Breast epithelium (tissue), 4 donors: ENCODE measurements around the gene TPD52L1. TPM values are rescaled to one million over a fixed set of nuclear protein-coding genes. Genes with fewer than 3 reads are reported as not detected.

Experiments used
- DNase-seq, 2 donors: peaks; one replicate each; pipeline ENCODE4 v3.0.0-alpha.2; 2019; ENCODE audit warnings: low spot score in 2 of 2
- H3K27ac ChIP-seq, 2 donors: fragments of 200-600 bp; sonication (generic) in 1 of 2; one replicate each; pipeline ENCODE4 v1.5.1; 2016 to 2019; ENCODE audit warnings: mild to moderate bottlenecking in 1 of 2
- H3K27me3 ChIP-seq, 2 donors: fragments of 200-600 bp; sonication (generic) in 1 of 2; one replicate each; pipeline versions ENCODE4 v1.5.1 to v1.6.0; 2017 to 2019; ENCODE audit warnings: control low read depth in 1 of 2, mild to moderate bottlenecking in 1 of 2
- H3K36me3 ChIP-seq: fragments of 200-600 bp; one replicate; pipeline ENCODE4 v1.5.1; 2019
- H3K4me1 ChIP-seq, 2 donors: fragments of 200-600 bp; sonication (generic); one replicate each; pipeline ENCODE4 v1.5.1; 2016 to 2019; ENCODE audit warnings: control low read depth in 1 of 2
- H3K4me3 ChIP-seq, 3 donors: fragments of 200-600 bp; sonication (generic); 1 replicate in 2 of 3; 2 replicates in 1 of 3; pipeline ENCODE4 v1.5.1; 2016 to 2019; ENCODE audit warnings: mild to moderate bottlenecking in 3 of 3, moderate library complexity in 2 of 3
- H3K9me3 ChIP-seq, 2 donors: fragments of 200-600 bp; sonication (generic) in 1 of 2; one replicate each; pipeline ENCODE4 v1.5.1; 2016 to 2019; ENCODE audit warnings: control low read depth in 1 of 2
- POLR2A ChIP-seq: fragments of 450-650 bp; IDR thresholded peaks from one replicate; pipeline ENCODE4 v1.6.1; 2016; ENCODE audit warnings: antibody characterized with exemption, mild to moderate bottlenecking, moderate library complexity
- POLR2AphosphoS5 ChIP-seq, 3 donors: sonication (generic); formaldehyde crosslinking; IDR thresholded peaks; one replicate each; pipeline ENCODE4 v1.6.1; 2017; ENCODE audit warnings: antibody characterized with exemption in 3 of 3
- intact Hi-C: fragments of 100-400 bp; cut with DNase I; formaldehyde crosslinking; loops from one replicate; pipeline ENCODE4 v1.15.1; 2023; ENCODE audit warnings: low total_unique reads
- total RNA-seq, 3 donors: library from RNA; depleted of rRNA; stranded (reverse); fragments of >200 nt; gene quantifications; one replicate each; pipeline ENCODE4 v1.1.0, GENCODE V29; 2016
- TF ChIP-seq, protein P1 (sequence below), 3 donors: fragments of 450-650 bp; IDR thresholded peaks; one replicate each; pipeline ENCODE4 v1.5.1; 2016 to 2017; ENCODE audit warnings: antibody characterized with exemption in 3 of 3, mild to moderate bottlenecking in 3 of 3, moderate library complexity in 3 of 3

TPD52L1 gene, protein sequence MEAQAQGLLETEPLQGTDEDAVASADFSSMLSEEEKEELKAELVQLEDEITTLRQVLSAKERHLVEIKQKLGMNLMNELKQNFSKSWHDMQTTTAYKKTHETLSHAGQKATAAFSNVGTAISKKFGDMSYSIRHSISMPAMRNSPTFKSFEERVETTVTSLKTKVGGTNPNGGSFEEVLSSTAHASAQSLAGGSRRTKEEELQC
- 100 to 1,000 TPM in 1 of 3 donors, 10 to 100 TPM in 2; 27.2 to 266 (median 81.3) TPM for total RNA-seq

DNA sequence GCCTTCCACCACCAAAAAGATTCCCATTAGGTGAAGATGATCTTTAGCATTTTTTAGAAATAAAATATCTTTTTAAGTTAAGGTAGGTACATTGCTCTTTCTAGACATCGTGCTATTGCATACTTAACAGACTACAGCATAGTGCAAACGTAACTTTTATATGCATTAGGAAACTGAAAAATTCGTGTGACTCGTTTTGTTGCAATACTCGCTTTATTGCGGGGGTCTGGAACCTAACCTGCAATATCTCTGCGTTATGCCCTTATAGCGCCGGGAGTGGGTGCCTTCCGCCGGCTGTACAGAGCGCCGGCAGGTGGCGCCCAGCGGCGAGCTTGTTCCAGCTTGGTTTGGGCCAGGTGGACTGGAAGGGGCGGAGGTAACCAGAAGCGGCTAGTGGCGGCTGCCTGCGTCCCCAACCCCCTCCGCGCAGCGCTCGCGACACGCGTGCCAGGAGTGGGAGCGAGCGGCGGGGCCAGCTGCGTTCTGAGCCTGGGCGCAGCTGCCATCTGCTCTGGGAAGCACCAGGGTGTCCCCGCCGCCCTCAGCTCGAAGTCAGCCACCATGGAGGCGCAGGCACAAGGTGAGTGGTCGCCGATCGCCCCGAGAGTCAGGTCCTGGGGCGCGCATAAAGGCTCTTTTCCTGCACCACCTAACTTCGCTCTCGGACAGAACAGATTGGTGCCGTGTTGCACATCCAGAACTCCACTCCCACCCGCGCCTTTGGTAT, at the start of gene TPD52L1:
Gene TPD52L1, plus strand, starts transcription at position 383 of the 727 bp plus-strand sequence. Its CDS starts 179 bp downstream, at position 562.
- H3K36me3 ChIP-seq, result no peaks in the 10 kb centered on the region
- H3K4me3 ChIP-seq, result peak within 1 kb of the TSS; percentile 55 to 91 (median 73)
- no peaks in the 10 kb centered on the region for H3K9me3 ChIP-seq
- peak; percentile 79 to 85 for DNase-seq
- H3K27ac ChIP-seq, result peak within 1 kb of the TSS; percentile 89 to 90
- peaks cover 0 to 3% of the 10 kb centered on the region in 2 donors for H3K4me1 ChIP-seq
- TF ChIP-seq, protein P1, sequence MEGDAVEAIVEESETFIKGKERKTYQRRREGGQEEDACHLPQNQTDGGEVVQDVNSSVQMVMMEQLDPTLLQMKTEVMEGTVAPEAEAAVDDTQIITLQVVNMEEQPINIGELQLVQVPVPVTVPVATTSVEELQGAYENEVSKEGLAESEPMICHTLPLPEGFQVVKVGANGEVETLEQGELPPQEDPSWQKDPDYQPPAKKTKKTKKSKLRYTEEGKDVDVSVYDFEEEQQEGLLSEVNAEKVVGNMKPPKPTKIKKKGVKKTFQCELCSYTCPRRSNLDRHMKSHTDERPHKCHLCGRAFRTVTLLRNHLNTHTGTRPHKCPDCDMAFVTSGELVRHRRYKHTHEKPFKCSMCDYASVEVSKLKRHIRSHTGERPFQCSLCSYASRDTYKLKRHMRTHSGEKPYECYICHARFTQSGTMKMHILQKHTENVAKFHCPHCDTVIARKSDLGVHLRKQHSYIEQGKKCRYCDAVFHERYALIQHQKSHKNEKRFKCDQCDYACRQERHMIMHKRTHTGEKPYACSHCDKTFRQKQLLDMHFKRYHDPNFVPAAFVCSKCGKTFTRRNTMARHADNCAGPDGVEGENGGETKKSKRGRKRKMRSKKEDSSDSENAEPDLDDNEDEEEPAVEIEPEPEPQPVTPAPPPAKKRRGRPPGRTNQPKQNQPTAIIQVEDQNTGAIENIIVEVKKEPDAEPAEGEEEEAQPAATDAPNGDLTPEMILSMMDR (IDR thresholded peaks at IDR 0.05), result peak; percentile 50 to 82 (median 74)
- no peak for TF ChIP-seq POLR2A
- TF ChIP-seq POLR2AphosphoS5 (IDR thresholded peaks at IDR 0.05), result peak in 2 of 3 donors; percentile 29 to 45
- intact Hi-C loops, result no loop called here
- no peaks in the 10 kb centered on the region for H3K27me3 ChIP-seq

DNA sequence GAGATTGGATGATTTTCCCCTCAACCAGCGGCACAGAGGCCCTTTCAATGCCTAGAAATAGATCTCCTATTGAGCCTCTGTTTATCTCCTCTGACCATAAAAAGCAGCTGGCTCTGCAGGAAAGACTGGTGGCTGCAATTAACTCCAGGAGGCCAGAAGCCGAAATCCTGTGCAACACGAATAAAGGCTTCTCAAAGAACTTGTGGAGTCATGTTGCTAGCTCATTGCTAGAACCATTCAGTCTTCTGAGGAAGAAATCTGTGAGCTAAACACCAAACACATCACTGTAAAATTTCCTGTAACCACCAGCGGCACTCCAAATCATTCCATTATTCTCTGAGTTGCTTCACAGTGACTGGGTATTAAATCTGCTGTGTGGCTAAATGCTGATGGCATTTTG, 49.1 kb upstream of the TPD52L1 start:
- intact Hi-C loops, result no loop called here
- Histone ChIP-seq H3K27me3 (no peaks in the 10 kb centered on the region), H3K9me3 (no peaks in the 10 kb centered on the region), H3K36me3 (no peaks in the 10 kb centered on the region), H3K4me3 (no peak overlapping the region), H3K4me1 (no peaks in the 10 kb centered on the region), H3K27ac (peak overlapping the region; percentile 20 to 24)
- TF ChIP-seq POLR2A (no peak), POLR2AphosphoS5 (IDR thresholded peaks at IDR 0.05) (no peak)
- TF ChIP-seq, protein P1 (IDR thresholded peaks at IDR 0.05), result no peak
- DNase-seq, result no peak

DNA sequence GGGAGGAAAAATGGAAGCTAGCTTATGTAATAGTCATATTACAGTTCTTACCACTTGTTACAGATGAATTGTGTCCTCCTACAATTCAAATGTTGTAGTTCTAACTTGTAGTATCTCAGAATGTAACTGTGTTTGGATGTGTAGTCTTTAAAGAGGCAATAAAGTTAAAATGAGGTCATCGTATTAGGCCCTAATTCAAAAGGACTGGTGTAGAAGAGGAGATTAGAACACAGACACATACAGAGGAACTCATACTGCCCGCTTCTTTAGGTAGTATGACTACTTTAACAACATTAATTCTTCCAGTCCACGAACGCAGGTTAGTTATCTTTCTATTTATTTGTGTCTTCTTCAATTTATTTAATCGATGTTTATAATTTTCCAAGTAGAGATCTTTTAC, 46.5 kb upstream of the TPD52L1 start:
- peaks cover 12 to 25% of the 10 kb centered on the region in 2 donors for H3K9me3 ChIP-seq
- DNase-seq, result no peak

DNA sequence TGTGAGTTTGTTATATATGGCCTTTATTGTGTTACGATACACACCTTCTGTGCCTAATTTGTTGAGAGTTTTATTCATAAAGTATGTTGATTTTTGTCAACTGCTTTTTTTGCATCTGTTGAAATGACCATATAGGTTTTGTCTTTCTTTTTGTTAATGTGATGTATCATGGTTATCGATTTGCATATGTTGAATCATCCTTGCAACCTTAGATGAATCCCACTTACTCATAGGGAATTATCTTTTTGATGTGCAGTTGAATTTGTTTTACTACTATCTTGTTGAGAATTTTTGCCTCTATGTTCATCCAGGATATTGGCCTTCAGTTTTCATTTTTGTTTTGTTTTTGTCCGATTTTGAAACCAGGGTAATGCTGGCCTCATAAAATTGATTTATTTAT, 45.7 kb upstream of the TPD52L1 start:
- intact Hi-C loops, result loop anchor here (2.0 to 5.0 kb wide), 2 partner anchors 169 to 231 kb away; no protein-coding TSS in a partner anchor
- H3K27ac ChIP-seq, result no peak overlapping the region
- DNase-seq, result no peak
- H3K36me3 ChIP-seq, result no peaks in the 10 kb centered on the region
- peaks cover 12 to 25% of the 10 kb centered on the region in 2 donors for H3K9me3 ChIP-seq
- H3K27me3 ChIP-seq, result no peaks in the 10 kb centered on the region
- TF ChIP-seq, protein P1 (IDR thresholded peaks at IDR 0.05), result no peak
- TF ChIP-seq POLR2A (no peak), POLR2AphosphoS5 (IDR thresholded peaks at IDR 0.05) (no peak)
- no peak overlapping the region for H3K4me3 ChIP-seq
- no peaks in the 10 kb centered on the region for H3K4me1 ChIP-seq

More for the DNA sequence above, 46.5 kb upstream of the TPD52L1 start:
- TF ChIP-seq POLR2AphosphoS5 (IDR thresholded peaks at IDR 0.05) (no peak), POLR2A (no peak)
- TF ChIP-seq, protein P1 (IDR thresholded peaks at IDR 0.05), result no peak
- Histone ChIP-seq H3K4me3 (no peak overlapping the region), H3K27ac (no peak overlapping the region), H3K36me3 (no peaks in the 10 kb centered on the region), H3K27me3 (no peaks in the 10 kb centered on the region), H3K4me1 (no peaks in the 10 kb centered on the region)
- intact Hi-C loops, result loop anchor here (5.0 kb wide), 1 partner anchor 230 kb away; no protein-coding TSS in a partner anchor

DNA sequence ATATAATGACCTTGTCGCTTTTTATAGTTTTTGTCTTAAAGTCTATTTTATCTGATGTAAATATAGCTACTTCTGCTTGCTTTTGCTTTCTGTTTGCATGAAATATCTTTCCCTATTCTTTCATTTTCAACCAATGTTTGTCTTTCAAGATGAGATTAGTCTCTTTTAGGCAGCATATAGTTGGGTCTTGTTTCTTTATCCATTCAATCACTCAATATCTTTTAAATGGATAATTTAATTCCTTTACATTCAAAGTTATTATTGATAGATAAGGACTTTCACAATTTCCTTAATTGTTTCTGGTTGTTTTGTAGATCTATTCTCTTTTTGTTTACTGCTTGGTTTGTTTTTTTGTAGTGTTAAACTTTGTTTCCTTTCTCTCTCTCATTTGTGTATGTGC, 43.5 kb upstream of the TPD52L1 start:
- intact Hi-C loops, result no loop called here
- no peaks in the 10 kb centered on the region for H3K27me3 ChIP-seq
- TF ChIP-seq, protein P1 (IDR thresholded peaks at IDR 0.05), result no peak
- TF ChIP-seq POLR2A (no peak), POLR2AphosphoS5 (IDR thresholded peaks at IDR 0.05) (no peak)
- H3K4me1 ChIP-seq, result no peaks in the 10 kb centered on the region
- DNase-seq, result no peak
- no peak overlapping the region for H3K27ac ChIP-seq
- peaks cover 12 to 25% of the 10 kb centered on the region in 2 donors for H3K9me3 ChIP-seq
- H3K4me3 ChIP-seq, result no peak overlapping the region
- H3K36me3 ChIP-seq, result no peaks in the 10 kb centered on the region
